Measurements from ENCODE around the gene DNA2.

DNA sequence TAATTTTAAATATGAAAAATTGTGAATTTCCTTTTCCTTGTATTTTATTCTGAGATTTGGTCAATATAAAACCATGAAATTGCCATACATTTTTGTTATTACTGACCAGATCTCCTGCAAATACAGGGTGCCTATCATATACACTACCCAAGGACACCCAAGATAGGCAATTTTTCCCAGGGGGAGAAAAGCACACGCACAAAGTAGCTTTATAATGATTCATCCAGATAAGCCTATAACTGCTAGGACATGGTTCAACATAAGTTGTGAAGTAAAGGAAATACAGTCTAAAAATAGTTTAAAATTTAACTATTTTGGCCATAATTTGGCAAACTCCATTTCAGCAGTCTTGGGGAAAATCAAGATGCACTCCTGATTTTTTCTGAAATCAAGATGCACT is 69.5 kb downstream of the DNA2 start:
- TF ChIP-seq, protein P1, sequence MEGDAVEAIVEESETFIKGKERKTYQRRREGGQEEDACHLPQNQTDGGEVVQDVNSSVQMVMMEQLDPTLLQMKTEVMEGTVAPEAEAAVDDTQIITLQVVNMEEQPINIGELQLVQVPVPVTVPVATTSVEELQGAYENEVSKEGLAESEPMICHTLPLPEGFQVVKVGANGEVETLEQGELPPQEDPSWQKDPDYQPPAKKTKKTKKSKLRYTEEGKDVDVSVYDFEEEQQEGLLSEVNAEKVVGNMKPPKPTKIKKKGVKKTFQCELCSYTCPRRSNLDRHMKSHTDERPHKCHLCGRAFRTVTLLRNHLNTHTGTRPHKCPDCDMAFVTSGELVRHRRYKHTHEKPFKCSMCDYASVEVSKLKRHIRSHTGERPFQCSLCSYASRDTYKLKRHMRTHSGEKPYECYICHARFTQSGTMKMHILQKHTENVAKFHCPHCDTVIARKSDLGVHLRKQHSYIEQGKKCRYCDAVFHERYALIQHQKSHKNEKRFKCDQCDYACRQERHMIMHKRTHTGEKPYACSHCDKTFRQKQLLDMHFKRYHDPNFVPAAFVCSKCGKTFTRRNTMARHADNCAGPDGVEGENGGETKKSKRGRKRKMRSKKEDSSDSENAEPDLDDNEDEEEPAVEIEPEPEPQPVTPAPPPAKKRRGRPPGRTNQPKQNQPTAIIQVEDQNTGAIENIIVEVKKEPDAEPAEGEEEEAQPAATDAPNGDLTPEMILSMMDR (IDR thresholded peaks at IDR 0.05) = no peak
- TF ChIP-seq POLR2A (IDR thresholded peaks at IDR 0.05) = no peak

Data from breast epithelium (tissue), 3 donors.